Activated CD4-positive, alpha-beta T cell treated with anti-CD3 and anti-CD28 coated beads, Interleukin-2, amount 10 ng/mL, durations not matched to agents 7 days and 5 days (primary cell): ENCODE data around the gene RIC3. TPM values are rescaled to one million over a fixed set of nuclear protein-coding genes. Genes with fewer than 3 reads are reported as not detected.
A peak's percentile ranks its signal among the peaks of the same experiment; 100 is the strongest.

Experiments
- CTCF ChIA-PET: fragments of 350-600 bp; sonication (Branson Sonifier 250); formaldehyde crosslinking; loops from one replicate; lab custom pipeline; 2021; ENCODE audit warnings: antibody characterized with exemption; lab: Charles Lee
- POLR2A ChIA-PET: fragments of 350-600 bp; sonication (Branson Sonifier 250); formaldehyde crosslinking; loops from one replicate; lab custom pipeline; 2021; ENCODE audit warnings: antibody characterized with exemption; lab: Charles Lee
- DNase-seq: peaks from one replicate; pipeline ENCODE4 v3.0.0-alpha.2; 2020
- H3K27ac Mint-ChIP-seq: one replicate; pipeline ENCODE4 v1.8.0; 2021; ENCODE audit warnings: mild to moderate bottlenecking, moderate library complexity, mixed read lengths
- H3K27me3 Mint-ChIP-seq: one replicate; pipeline ENCODE4 v1.8.0; 2021; ENCODE audit warnings: mixed read lengths
- H3K36me3 Mint-ChIP-seq: one replicate; pipeline ENCODE4 v1.8.0; 2021; ENCODE audit warnings: low read depth, mixed read lengths
- H3K4me1 Mint-ChIP-seq: one replicate; pipeline ENCODE4 v1.8.0; 2021; ENCODE audit warnings: mixed read lengths
- H3K4me3 Mint-ChIP-seq: one replicate; pipeline ENCODE4 v1.8.0; 2021; ENCODE audit warnings: mild to moderate bottlenecking, moderate library complexity, mixed read lengths
- H3K9me3 Mint-ChIP-seq: one replicate; pipeline ENCODE4 v1.8.0; 2021; ENCODE audit warnings: mixed read lengths
- total RNA-seq, 2 experiments: library from RNA; stranded (reverse); gene quantifications; one replicate each; pipeline ENCODE4 v1.2.3, GENCODE V29; 2021

RIC3 gene
- total RNA-seq, 2 experiments from 2014 or later, result 16.9 to 20.1 TPM

DNA sequence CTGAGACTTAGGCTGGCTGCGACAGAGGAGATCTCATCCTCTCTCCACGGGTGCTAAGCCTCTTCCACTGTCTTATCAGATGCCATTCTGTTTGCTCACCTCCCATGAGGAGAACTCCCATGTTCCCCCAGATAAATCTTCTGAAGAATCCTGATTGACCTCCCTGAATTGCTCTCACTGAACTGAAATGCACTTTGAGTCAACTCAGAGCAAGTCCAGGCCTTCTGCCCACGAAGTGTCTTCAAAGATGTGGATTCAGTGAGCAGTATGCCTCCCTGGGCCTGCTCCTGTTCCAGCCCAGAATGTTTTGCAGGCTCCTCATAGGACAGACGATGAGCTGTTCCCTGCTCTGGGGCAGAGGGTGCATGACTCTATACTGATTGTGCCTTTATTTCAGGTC is 70.5 kb downstream of the RIC3 start:
- POLR2A ChIA-PET, result no interaction called here

DNA sequence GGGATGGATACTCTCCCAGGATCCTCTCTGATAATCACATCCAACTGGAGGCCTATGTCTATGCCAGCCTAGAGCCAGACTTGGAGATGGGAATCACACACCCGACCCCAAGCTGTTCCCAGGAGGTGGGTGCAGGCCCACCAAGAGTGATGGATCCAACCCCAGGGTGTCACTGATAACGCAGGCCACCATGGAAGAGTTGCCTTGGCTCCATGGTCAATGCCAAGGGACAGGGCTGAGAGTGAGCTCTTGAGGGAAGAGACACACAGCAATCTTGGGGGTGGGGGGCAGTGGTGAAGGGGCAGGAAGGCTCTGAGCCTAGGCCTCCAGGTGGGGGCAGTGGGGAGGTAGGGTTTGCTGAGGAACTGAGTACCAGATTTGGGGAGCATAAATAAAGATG is 70.9 kb downstream of the RIC3 start:
- Mint-ChIP-seq H3K36me3 (no peaks in the 10 kb centered on the region), H3K4me1 (no peaks in the 10 kb centered on the region), H3K4me3 (no peak overlapping the region), H3K27me3 (no peaks in the 10 kb centered on the region), H3K27ac (no peak overlapping the region), H3K9me3 (no peaks in the 10 kb centered on the region)
- POLR2A ChIA-PET, result no interaction called here
- DNase-seq, result no peak
- CTCF ChIA-PET, result interaction anchor here (1.9 to 3.9 kb wide), 3 partner anchors 8 to 80 kb away, joined by 6 to 29 read pairs (median 14); no protein-coding TSS in a partner anchor

More for the DNA sequence above, 70.5 kb downstream of the RIC3 start:
- Mint-ChIP-seq H3K27me3 (no peaks in the 10 kb centered on the region), H3K4me3 (no peak overlapping the region), H3K27ac (no peak overlapping the region), H3K36me3 (no peaks in the 10 kb centered on the region), H3K4me1 (no peaks in the 10 kb centered on the region), H3K9me3 (no peaks in the 10 kb centered on the region)
- DNase-seq, result no peak
- CTCF ChIA-PET, result interaction anchor here (1.4 to 3.9 kb wide), 6 partner anchors 8 to 107 kb away, joined by 4 to 29 read pairs (median 6); no protein-coding TSS in a partner anchor

DNA sequence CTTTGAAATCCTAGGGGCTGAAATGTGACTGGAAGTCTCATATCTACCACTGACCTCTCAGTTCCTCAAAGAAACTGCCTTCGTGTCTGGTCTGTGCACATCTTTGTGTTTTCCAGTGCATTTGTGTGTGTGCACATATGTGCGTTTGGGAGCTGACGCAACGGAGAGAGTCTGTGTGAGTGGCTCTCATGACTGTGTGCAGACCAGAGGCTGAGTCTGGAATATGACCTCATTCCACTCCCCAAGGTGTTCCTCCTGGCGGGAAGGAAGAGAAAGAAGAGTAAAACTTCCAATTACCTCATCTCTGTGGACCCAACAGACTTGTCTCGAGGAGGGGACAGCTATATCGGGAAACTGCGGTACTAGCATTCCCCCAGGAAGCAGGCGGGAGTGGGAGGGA is 71.4 kb downstream of the RIC3 start:
- CTCF ChIA-PET, result interaction anchor here (3.9 kb wide), 1 partner anchor 64 kb away, joined by 29 read pairs; no protein-coding TSS in a partner anchor
- H3K4me3 Mint-ChIP-seq, result no peak overlapping the region

DNA sequence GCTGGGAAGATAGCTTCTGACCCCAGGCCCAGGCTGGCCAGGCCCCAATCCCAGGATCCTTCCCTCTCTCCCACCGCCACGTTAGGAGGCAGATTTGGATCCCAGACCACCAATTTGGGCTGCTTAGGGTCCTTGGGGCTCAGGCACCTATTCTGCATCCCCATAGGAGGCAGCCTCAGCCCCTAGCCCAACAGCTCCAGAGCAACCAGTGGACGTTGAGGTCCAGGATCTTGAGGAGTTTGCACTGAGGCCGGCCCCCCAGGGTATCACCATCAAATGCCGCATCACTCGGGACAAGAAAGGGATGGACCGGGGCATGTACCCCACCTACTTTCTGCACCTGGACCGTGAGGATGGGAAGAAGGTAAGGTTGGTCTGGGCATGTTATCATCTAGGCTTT is 71.8 kb downstream of the RIC3 start:
- Mint-ChIP-seq H3K9me3 (no peaks in the 10 kb centered on the region), H3K27me3 (no peaks in the 10 kb centered on the region), H3K27ac (no peak overlapping the region), H3K36me3 (no peaks in the 10 kb centered on the region), H3K4me1 (no peaks in the 10 kb centered on the region), H3K4me3 (no peak overlapping the region)
- POLR2A ChIA-PET, result no interaction called here
- CTCF ChIA-PET, result interaction anchor here (1.6 kb wide), 2 partner anchors 9 to 63 kb away, joined by 3 to 6 read pairs; no protein-coding TSS in a partner anchor
- DNase-seq, result no peak

More for the DNA sequence above, 71.4 kb downstream of the RIC3 start:
- no peak for DNase-seq
- Mint-ChIP-seq H3K9me3 (no peaks in the 10 kb centered on the region), H3K27ac (no peak overlapping the region), H3K27me3 (no peaks in the 10 kb centered on the region), H3K36me3 (no peaks in the 10 kb centered on the region), H3K4me1 (no peaks in the 10 kb centered on the region)
- POLR2A ChIA-PET, result no interaction called here

DNA sequence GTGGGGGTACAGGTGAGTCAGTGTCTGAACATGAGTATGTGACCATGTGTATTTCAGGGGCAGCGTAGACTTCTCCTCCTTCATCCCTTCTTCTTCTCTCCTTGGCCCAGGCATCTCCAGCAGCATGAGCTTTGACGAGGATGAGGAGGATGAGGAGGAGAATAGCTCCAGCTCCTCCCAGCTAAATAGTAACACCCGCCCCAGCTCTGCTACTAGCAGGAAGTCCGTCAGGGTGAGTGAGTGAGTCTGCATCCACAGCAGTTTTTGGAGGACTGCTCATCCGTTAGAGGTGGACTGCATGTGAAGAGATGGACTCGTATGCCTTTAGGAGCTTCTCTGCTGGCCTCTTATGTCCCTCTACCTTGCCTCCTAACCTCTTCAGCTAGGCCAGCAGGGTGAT is 72.2 kb downstream of the RIC3 start:
- POLR2A ChIA-PET, result no interaction called here
- CTCF ChIA-PET, result interaction anchor here (1.6 kb wide), 2 partner anchors 9 to 63 kb away, joined by 3 to 6 read pairs; no protein-coding TSS in a partner anchor
- no peak for DNase-seq
- no peaks in the 10 kb centered on the region for H3K9me3 Mint-ChIP-seq
- H3K4me1 Mint-ChIP-seq, result no peaks in the 10 kb centered on the region
- no peak overlapping the region for H3K4me3 Mint-ChIP-seq
- no peak overlapping the region for H3K27ac Mint-ChIP-seq
- no peaks in the 10 kb centered on the region for H3K36me3 Mint-ChIP-seq
- H3K27me3 Mint-ChIP-seq, result no peaks in the 10 kb centered on the region

DNA sequence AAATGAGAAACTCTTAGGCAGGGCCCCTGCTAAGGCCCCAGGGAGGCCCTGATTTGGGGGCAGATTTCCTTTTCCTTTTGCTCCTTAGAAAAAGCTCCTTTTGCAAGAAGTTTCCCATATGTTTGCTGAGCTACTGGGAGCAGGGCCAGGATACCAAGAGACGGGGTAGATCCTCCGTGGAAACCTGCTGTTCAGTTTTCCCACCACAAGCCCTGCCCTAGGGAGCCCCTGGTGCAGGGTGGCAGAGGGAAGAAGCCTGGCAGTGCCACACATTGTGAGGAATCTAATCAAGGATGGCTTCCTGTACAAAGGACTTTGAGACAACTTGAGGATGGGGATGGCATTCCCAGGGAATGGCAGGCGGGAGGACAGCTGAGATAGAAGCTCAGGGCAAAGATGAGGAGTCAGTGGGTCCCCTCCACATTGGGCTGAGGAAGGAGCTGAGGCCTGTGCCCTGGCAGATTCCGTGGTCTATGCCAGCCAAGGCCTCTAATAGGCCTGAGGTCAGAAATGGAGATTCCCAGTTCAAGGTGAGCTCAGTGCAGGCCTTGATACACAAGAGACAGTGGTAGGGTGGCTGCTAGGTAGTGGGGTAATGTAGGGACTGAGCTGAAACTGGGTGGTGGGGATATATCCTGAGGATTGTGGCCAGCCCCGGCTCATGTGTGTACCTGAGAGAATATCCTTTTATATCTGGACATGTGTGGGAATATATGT is 72.9 kb downstream of the RIC3 start:
- H3K27ac Mint-ChIP-seq, result no peak overlapping the region
- no peaks in the 10 kb centered on the region for H3K4me1 Mint-ChIP-seq
- no peaks in the 10 kb centered on the region for H3K36me3 Mint-ChIP-seq
- ChIA-PET POLR2A (no interaction called here), CTCF (interaction anchor here (1.6 kb wide), 2 partner anchors 8 to 62 kb away, joined by 3 to 6 read pairs; no protein-coding TSS in a partner anchor)
- H3K9me3 Mint-ChIP-seq, result no peaks in the 10 kb centered on the region
- no peak for DNase-seq
- H3K4me3 Mint-ChIP-seq, result no peak overlapping the region
- no peaks in the 10 kb centered on the region for H3K27me3 Mint-ChIP-seq

DNA sequence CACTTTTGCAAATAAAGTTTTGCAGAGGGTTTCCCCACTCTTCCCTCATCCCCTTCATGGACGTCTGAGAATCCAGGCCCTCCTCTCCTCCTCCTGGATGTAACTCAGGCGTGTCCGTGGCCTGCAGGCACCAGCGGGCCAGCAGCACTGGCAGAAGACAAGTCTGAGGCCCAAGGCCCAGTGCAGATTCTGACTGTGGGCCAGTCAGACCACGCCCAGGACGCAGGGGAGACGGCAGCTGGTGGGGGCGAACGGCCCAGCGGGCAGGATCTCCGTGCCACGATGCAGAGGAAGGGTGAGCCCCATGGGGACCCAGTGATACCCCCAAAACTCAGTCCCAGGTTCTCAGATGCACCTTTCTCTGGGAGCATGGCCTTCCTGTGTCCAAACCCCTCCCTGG is 73.5 kb downstream of the RIC3 start:
- ChIA-PET POLR2A (no interaction called here), CTCF (no interaction called here)
- H3K27me3 Mint-ChIP-seq, result no peaks in the 10 kb centered on the region

DNA sequence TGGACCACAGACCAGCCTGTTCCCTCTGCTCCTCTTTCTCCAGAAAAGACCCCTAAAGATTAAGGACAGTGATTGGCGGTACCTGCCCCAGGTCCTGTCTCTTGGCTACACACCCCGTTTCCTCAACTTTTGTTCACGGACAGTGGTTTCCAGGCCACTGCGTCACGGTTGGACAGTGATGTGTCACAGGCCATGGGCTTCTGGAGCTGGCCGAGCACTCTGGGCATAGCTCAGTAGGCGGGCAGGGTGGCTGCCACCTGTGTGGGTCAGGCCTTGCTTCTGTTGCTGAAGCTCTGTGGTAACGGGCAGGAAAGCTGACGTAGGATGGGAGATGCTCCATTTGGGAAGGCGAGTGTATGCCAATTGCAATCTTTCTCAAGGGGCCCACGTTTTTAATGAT is 74.2 kb downstream of the RIC3 start:
- Mint-ChIP-seq H3K27ac (no peak overlapping the region), H3K36me3 (no peaks in the 10 kb centered on the region), H3K4me3 (no peak overlapping the region), H3K9me3 (no peaks in the 10 kb centered on the region), H3K27me3 (no peaks in the 10 kb centered on the region), H3K4me1 (no peaks in the 10 kb centered on the region)
- POLR2A ChIA-PET, result no interaction called here
- CTCF ChIA-PET, result interaction anchor here (0.5 to 1.3 kb wide), 3 partner anchors 26 to 68 kb away, joined by 3 to 8 read pairs (median 3); no protein-coding TSS in a partner anchor
- DNase-seq, result no peak

More for the DNA sequence above, 73.5 kb downstream of the RIC3 start:
- no peaks in the 10 kb centered on the region for H3K4me1 Mint-ChIP-seq
- H3K4me3 Mint-ChIP-seq, result no peak overlapping the region
- no peak for DNase-seq
- no peak overlapping the region for H3K27ac Mint-ChIP-seq
- H3K36me3 Mint-ChIP-seq, result no peaks in the 10 kb centered on the region
- H3K9me3 Mint-ChIP-seq, result no peaks in the 10 kb centered on the region

DNA sequence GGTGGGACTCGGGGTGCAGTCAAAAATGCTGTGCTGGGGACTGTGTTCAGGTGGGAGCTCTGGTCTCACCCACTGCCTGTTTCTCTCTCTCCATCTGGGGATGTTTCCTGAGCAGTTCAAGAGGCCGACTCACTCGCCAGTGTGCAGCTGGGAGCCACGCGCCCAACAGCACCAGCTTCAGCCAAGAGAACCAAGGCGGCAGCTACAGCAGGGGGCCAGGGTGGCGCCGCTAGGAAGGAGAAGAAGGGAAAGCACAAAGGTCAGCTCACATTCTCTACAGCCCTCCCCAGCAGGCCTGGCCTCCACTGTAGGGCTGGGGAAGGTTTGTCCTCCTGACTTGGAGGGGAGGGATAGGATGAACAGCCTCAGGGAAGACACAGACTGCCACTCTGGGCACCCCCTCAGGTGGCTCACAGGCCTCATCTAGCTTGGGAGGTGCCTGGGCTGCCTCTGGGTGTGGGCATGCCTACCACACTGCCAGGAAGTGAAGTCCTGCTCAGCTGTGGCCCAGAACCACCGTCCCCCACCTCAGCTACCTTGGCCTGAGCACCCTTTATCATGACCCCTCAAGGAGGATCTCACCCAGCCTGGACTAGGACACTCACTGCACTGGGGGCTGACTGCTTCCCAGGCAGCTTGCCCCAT is 74.8 kb downstream of the RIC3 start:
- no peak for DNase-seq

DNA sequence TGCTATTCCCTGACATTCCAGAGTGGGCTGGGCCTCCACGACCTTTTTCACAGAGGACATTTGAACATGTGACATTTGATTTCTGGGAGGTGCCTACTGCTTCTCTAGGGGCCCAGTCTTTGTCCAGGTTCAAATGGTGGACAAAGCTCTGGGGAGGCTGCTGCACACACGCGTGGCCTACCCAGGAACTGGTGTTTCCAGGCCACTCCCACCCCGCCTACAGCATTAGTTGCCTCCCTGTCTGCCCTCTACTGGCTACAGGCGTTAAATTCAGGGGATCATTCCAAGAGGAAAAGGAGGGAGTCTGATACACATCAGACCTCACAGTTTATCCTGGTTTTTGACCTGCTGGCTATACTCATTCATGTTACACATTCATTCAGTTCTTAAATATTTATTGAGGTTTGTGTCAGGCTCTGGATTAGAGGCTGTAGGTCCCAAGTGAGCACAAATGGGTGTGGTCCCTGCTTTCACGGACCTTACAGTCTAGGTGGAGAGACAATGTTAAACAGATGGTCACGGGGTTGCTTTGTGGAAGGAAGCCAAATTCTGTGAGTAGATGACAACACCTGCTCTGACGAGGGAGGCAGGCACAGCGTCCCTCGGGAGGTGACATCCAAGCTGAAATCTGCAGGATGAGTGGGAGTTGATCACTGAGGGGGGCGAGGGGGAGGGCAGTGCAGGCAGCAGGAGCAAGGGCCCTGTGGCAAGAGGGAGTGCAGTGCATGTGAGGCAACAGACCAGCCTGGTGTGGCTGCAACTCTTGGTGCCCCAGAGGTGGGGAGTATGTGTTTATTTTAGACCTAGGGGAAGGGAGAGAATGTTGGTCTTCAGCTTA is 76.0 kb downstream of the RIC3 start:
- POLR2A ChIA-PET, result no interaction called here

More for the DNA sequence above, 74.8 kb downstream of the RIC3 start:
- no peak overlapping the region for H3K27ac Mint-ChIP-seq
- no peak overlapping the region for H3K4me3 Mint-ChIP-seq
- ChIA-PET CTCF (interaction anchor here (0.5 to 1.3 kb wide), 4 partner anchors 9 to 88 kb away, joined by 3 to 8 read pairs (median 3); no protein-coding TSS in a partner anchor), POLR2A (no interaction called here)
- H3K9me3 Mint-ChIP-seq, result no peaks in the 10 kb centered on the region
- H3K27me3 Mint-ChIP-seq, result no peaks in the 10 kb centered on the region
- H3K36me3 Mint-ChIP-seq, result no peaks in the 10 kb centered on the region
- H3K4me1 Mint-ChIP-seq, result no peaks in the 10 kb centered on the region

DNA sequence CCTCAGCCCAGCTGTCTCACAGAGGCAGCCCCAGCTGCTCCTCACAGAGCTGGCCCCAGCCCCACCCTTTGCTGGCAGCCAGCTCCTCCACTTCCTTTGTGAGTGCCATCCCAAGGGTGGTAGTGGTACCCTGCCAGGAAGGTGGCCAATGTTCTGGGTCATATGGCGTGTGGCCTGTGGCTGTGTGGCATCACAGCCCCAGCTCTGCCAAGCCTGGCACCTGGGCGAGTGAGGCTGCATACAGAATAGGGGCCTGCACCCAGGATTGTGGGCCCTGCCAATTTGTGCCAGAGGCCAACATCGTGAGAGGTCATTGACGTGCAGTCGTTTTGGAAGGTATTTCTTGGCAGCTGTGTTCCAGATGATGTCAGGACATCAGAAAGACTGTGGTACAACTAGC is 77.1 kb downstream of the RIC3 start:
- H3K27ac Mint-ChIP-seq, result no peak overlapping the region
- ChIA-PET POLR2A (no interaction called here), CTCF (interaction anchor here (0.5 to 3.2 kb wide), 4 partner anchors 7 to 868 kb away, joined by 3 to 14 read pairs (median 4); no protein-coding TSS in a partner anchor)
- no peaks in the 10 kb centered on the region for H3K4me1 Mint-ChIP-seq
- H3K27me3 Mint-ChIP-seq, result no peaks in the 10 kb centered on the region
- no peak overlapping the region for H3K4me3 Mint-ChIP-seq
- H3K9me3 Mint-ChIP-seq, result no peaks in the 10 kb centered on the region
- no peaks in the 10 kb centered on the region for H3K36me3 Mint-ChIP-seq
- DNase-seq, result no peak

More for the DNA sequence above, 76.0 kb downstream of the RIC3 start:
- Mint-ChIP-seq H3K4me3 (no peak overlapping the region), H3K27ac (no peak overlapping the region), H3K4me1 (no peaks in the 10 kb centered on the region), H3K9me3 (no peaks in the 10 kb centered on the region), H3K27me3 (no peaks in the 10 kb centered on the region), H3K36me3 (no peaks in the 10 kb centered on the region)
- CTCF ChIA-PET, result interaction anchor here (0.8 to 1.4 kb wide), 3 partner anchors 10 to 60 kb away, joined by 3 read pairs; no protein-coding TSS in a partner anchor
- DNase-seq, result peak; percentile 47

DNA sequence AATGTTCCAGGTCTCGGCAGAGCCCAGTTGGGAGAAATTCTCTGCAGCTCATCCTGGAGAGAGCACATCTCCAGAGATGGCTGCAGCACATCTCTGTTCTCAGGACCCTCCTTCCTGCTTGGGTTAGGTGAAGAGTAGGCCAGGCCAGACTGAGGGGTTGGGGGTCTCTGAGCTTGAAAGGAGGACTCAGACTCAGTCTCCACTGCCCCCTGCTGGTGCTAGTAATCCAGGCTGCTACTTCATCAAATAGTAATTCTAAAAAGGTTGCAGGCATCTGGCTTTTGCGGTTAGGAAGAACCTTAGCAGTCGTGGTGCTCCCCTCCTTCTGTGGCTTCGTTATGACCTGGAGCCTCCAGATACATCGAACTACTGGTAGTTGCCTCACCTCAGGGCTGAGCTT is 78.1 kb downstream of the RIC3 start:
- Mint-ChIP-seq H3K9me3 (no peaks in the 10 kb centered on the region), H3K4me3 (no peak overlapping the region), H3K27ac (no peak overlapping the region), H3K27me3 (no peaks in the 10 kb centered on the region), H3K36me3 (no peaks in the 10 kb centered on the region), H3K4me1 (no peaks in the 10 kb centered on the region)
- CTCF ChIA-PET, result interaction anchor here (0.9 to 3.2 kb wide), 4 partner anchors 8 to 84 kb away, joined by 3 to 14 read pairs (median 4); no protein-coding TSS in a partner anchor
- POLR2A ChIA-PET, result no interaction called here
- peak; percentile 29 for DNase-seq
